Neural cell (in vitro differentiated cells): ENCODE results near the gene DEUP1. TPM values are rescaled to one million over a fixed set of nuclear protein-coding genes. Genes with fewer than 3 reads are reported as not detected.

ENCODE experiments used
- H2AFZ ChIP-seq: fragments of 200-600, 300-800 bp; sonication (generic), shearing (Covaris generic); 2 replicates; pipeline ENCODE4 v1.6.0; 2014; ENCODE audit warnings: low read depth, mild to moderate bottlenecking, antibody characterized with exemption, low read length, moderate library complexity
- H3F3A ChIP-seq: fragments of 200-600 bp; shearing (Covaris generic); 2 replicates; pipeline ENCODE4 v1.6.1; 2016; ENCODE audit warnings: mild to moderate bottlenecking, moderate library complexity, mixed read lengths, antibody characterized with exemption, low read length; ENCODE audit not compliant: insufficient read depth, poor library complexity, severe bottlenecking
- H3K27ac ChIP-seq: fragments of 200-600, 300-800 bp; sonication (generic), shearing (Covaris generic); 2 replicates; pipeline ENCODE4 v1.5.1; 2014; ENCODE audit warnings: mild to moderate bottlenecking, low read length, moderate library complexity
- H3K27me3 ChIP-seq: fragments of 300-800, 200-600 bp; sonication (generic), shearing (Covaris generic); 2 replicates; pipeline ENCODE4 v1.6.0; 2014; ENCODE audit warnings: mild to moderate bottlenecking, low read depth, low read length, moderate library complexity; ENCODE audit not compliant: insufficient read depth
- H3K36me3 ChIP-seq: fragments of 300-800, 200-600 bp; sonication (generic), shearing (Covaris generic); 2 replicates; pipeline ENCODE4 v1.5.1; 2014; ENCODE audit warnings: mild to moderate bottlenecking, antibody characterized with exemption, low read length, moderate library complexity; ENCODE audit not compliant: insufficient read depth
- H3K4me2 ChIP-seq: fragments of 300-800, 200-600 bp; sonication (generic), shearing (Covaris generic); 2 replicates; pipeline ENCODE4 v1.6.0; 2014; ENCODE audit warnings: mild to moderate bottlenecking, low read length
- H3K4me3 ChIP-seq: fragments of 300-800, 200-600 bp; sonication (generic), shearing (Covaris generic); 2 replicates; pipeline ENCODE4 v1.5.1; 2014; ENCODE audit warnings: mild to moderate bottlenecking, low read length, moderate library complexity
- H3K79me2 ChIP-seq: fragments of 200-600 bp; shearing (Covaris generic); replicated peaks from 2 replicates; pipeline ENCODE4 v1.6.0; 2014; ENCODE audit warnings: mild to moderate bottlenecking, low read length, moderate library complexity; ENCODE audit not compliant: insufficient read depth
- H3K9ac ChIP-seq: fragments of 300-800, 200-600 bp; sonication (generic), shearing (Covaris generic); 2 replicates; pipeline ENCODE4 v1.6.1; 2016; ENCODE audit warnings: mild to moderate bottlenecking, low read length, mixed read lengths
- H3K9me2 ChIP-seq: fragments of 200-600 bp; shearing (Covaris generic); 2 replicates; pipeline ENCODE4 v1.6.1; 2016; ENCODE audit warnings: mild to moderate bottlenecking, low read length, mixed read lengths; ENCODE audit not compliant: insufficient read depth
- H3K9me3 ChIP-seq: fragments of 200-600, 300-800 bp; sonication (generic), shearing (Covaris generic); 2 replicates; pipeline ENCODE4 v1.6.1; 2016; ENCODE audit warnings: mild to moderate bottlenecking, mixed run types, low read length, moderate library complexity, mixed read lengths
- H4K20me1 ChIP-seq: fragments of 200-600 bp; shearing (Covaris generic); 2 replicates; pipeline ENCODE4 v1.6.1; 2016; ENCODE audit warnings: mild to moderate bottlenecking, mixed run types; ENCODE audit not compliant: insufficient read depth
- EP300 ChIP-seq: fragments of 450-650 bp; conservative IDR thresholded peaks from 2 replicates; pipeline ENCODE4 v1.6.1; 2014; ENCODE audit warnings: antibody characterized with exemption, mild to moderate bottlenecking, moderate library complexity; ENCODE audit not compliant: poor library complexity, severe bottlenecking
- EZH2 ChIP-seq: fragments of 200-600, 300-800 bp; shearing (Covaris generic), sonication (generic); IDR thresholded peaks from 2 replicates; pipeline ENCODE4 v1.6.1; 2014; ENCODE audit warnings: antibody characterized with exemption, low read length, borderline replicate concordance, mild to moderate bottlenecking; ENCODE audit not compliant: insufficient read depth, poor library complexity, severe bottlenecking
- MXI1 ChIP-seq: fragments of 450-650 bp; conservative IDR thresholded peaks from 2 replicates; pipeline ENCODE4 v1.6.1; 2014; ENCODE audit warnings: antibody characterized with exemption, mild to moderate bottlenecking; ENCODE audit not compliant: poor library complexity, severe bottlenecking
- POLR2AphosphoS5 ChIP-seq: IDR thresholded peaks from 2 replicates; pipeline ENCODE4 v1.6.1; 2012
- RAD21 ChIP-seq: fragments of 450-650 bp; conservative IDR thresholded peaks from 2 replicates; pipeline ENCODE4 v1.6.1; 2014; ENCODE audit warnings: antibody characterized with exemption, mild to moderate bottlenecking, moderate library complexity
- SMC3 ChIP-seq: fragments of 450-650 bp; conservative IDR thresholded peaks from 2 replicates; pipeline ENCODE4 v1.6.1; 2014; ENCODE audit warnings: antibody characterized with exemption, mild to moderate bottlenecking, moderate library complexity; ENCODE audit not compliant: poor library complexity
- TAF1 ChIP-seq: IDR thresholded peaks from 2 replicates; pipeline ENCODE4 v1.6.1; 2012; ENCODE audit warnings: low read depth
- polyA plus RNA-seq: library from polyadenylated mRNA; depleted of rRNA; stranded (reverse); fragments of >200 nt; gene quantifications from 2 replicates; pipeline ENCODE4 v1.2.3, GENCODE V29; 2014
- TF ChIP-seq, protein P1 (sequence below): fragments of 450-650 bp; IDR thresholded peaks from 2 replicates; pipeline ENCODE4 v1.5.1; 2014; ENCODE audit warnings: antibody characterized with exemption, mild to moderate bottlenecking, moderate library complexity; ENCODE audit not compliant: poor library complexity, severe bottlenecking
- TF ChIP-seq, protein P2 (sequence below): IDR thresholded peaks from 2 replicates; pipeline ENCODE4 v1.6.1; 2012; ENCODE audit warnings: borderline replicate concordance

The DEUP1 gene
- polyA plus RNA-seq, 1 donor from 2014 or later: 0.46 TPM

DNA sequence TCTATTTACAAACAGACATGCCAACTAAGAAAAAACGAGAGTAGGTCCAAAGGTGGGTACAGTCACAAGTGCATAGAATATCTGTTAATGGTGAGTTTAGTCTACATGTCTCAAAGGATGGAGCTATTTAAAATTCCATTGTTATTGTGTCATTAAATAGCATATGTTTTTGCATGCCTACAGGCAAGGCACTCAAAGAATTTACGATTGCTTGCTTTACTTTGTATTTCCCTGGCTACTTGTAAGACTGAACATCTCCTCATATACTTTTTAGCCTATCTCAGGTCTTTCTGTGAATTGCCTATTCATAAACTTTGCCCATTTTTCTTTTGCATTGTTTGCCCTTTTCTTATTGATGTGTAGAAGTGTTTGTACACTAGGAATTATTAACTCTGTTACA is 39.7 kb downstream of the DEUP1 start:
- Histone ChIP-seq H3K36me3 (no peaks in the 10 kb centered on the region), H3F3A (no peaks in the 10 kb centered on the region), H3K9me3 (no peaks in the 10 kb centered on the region), H3K79me2 (no peaks in the 10 kb centered on the region), H3K9me2 (no peaks in the 10 kb centered on the region), H3K9ac (no peak overlapping the region), H4K20me1 (no peaks in the 10 kb centered on the region), H3K27me3 (no peaks in the 10 kb centered on the region), H3K27ac (no peak overlapping the region), H3K4me3 (no peak overlapping the region), H3K4me2 (no peak overlapping the region), H2AFZ (no peak overlapping the region)
- TF ChIP-seq EP300 (no peak), RAD21 (no peak), EZH2 (no peak)
- TF ChIP-seq, protein P1, sequence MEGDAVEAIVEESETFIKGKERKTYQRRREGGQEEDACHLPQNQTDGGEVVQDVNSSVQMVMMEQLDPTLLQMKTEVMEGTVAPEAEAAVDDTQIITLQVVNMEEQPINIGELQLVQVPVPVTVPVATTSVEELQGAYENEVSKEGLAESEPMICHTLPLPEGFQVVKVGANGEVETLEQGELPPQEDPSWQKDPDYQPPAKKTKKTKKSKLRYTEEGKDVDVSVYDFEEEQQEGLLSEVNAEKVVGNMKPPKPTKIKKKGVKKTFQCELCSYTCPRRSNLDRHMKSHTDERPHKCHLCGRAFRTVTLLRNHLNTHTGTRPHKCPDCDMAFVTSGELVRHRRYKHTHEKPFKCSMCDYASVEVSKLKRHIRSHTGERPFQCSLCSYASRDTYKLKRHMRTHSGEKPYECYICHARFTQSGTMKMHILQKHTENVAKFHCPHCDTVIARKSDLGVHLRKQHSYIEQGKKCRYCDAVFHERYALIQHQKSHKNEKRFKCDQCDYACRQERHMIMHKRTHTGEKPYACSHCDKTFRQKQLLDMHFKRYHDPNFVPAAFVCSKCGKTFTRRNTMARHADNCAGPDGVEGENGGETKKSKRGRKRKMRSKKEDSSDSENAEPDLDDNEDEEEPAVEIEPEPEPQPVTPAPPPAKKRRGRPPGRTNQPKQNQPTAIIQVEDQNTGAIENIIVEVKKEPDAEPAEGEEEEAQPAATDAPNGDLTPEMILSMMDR: no peak
- TF ChIP-seq, protein P2, sequence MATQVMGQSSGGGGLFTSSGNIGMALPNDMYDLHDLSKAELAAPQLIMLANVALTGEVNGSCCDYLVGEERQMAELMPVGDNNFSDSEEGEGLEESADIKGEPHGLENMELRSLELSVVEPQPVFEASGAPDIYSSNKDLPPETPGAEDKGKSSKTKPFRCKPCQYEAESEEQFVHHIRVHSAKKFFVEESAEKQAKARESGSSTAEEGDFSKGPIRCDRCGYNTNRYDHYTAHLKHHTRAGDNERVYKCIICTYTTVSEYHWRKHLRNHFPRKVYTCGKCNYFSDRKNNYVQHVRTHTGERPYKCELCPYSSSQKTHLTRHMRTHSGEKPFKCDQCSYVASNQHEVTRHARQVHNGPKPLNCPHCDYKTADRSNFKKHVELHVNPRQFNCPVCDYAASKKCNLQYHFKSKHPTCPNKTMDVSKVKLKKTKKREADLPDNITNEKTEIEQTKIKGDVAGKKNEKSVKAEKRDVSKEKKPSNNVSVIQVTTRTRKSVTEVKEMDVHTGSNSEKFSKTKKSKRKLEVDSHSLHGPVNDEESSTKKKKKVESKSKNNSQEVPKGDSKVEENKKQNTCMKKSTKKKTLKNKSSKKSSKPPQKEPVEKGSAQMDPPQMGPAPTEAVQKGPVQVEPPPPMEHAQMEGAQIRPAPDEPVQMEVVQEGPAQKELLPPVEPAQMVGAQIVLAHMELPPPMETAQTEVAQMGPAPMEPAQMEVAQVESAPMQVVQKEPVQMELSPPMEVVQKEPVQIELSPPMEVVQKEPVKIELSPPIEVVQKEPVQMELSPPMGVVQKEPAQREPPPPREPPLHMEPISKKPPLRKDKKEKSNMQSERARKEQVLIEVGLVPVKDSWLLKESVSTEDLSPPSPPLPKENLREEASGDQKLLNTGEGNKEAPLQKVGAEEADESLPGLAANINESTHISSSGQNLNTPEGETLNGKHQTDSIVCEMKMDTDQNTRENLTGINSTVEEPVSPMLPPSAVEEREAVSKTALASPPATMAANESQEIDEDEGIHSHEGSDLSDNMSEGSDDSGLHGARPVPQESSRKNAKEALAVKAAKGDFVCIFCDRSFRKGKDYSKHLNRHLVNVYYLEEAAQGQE: no peak

DNA sequence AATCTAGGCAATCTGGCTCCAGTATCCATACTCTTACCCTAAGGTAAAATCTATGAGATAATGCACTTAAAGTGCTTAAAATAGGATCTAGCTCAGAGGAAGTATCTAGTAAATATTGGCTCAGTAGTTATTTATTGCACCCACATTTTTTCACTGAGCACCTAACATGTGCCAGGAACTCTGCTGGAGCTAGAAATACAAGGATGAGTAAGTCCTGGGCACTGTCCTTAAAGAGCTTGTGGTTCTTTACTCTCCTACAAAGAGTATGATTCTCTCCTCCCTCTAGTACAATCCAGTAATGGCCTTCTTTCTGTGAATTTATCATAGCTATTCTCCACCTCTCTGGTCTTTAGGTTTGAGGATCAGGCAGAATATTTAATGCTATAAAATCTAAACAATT is 59.2 kb downstream of the DEUP1 start:
- H3F3A ChIP-seq: no peaks in the 10 kb centered on the region
- H3K4me2 ChIP-seq: no peak overlapping the region
- H3K36me3 ChIP-seq: no peaks in the 10 kb centered on the region
- H3K9ac ChIP-seq: no peak overlapping the region
- no peak overlapping the region for H2AFZ ChIP-seq
- no peaks in the 10 kb centered on the region for H3K27me3 ChIP-seq
- H3K27ac ChIP-seq: no peak overlapping the region
- H3K9me2 ChIP-seq: no peaks in the 10 kb centered on the region
- no peaks in the 10 kb centered on the region for H3K9me3 ChIP-seq
- no peak overlapping the region for H3K4me3 ChIP-seq
- no peaks in the 10 kb centered on the region for H4K20me1 ChIP-seq
- no peak for TF ChIP-seq POLR2AphosphoS5
- TF ChIP-seq EP300: no peak
- TF ChIP-seq, protein P1: no peak
- TF ChIP-seq EZH2: no peak
- no peak for TF ChIP-seq TAF1
- TF ChIP-seq, protein P2: no peak
- no peak for TF ChIP-seq RAD21
- TF ChIP-seq SMC3: no peak
- TF ChIP-seq MXI1: no peak
- no peaks in the 10 kb centered on the region for H3K79me2 ChIP-seq
